ENCODE data around the gene TCL1B. TPM values are rescaled to one million over a fixed set of nuclear protein-coding genes. Genes with fewer than 3 reads are reported as not detected.

TCL1B gene
- total RNA-seq, 3 donors from 2014 or later = not detected

- Histone ChIP-seq H3K36me3 (ENCODE audit: low read depth) (no peaks in the 10 kb centered on the region), H3K4me1 (ENCODE audit: low read depth) (no peaks in the 10 kb centered on the region), H3K9me3 (no peaks in the 10 kb centered on the region), H3K4me3 (no peak overlapping the region)
- no peak for TF ChIP-seq CTCF (IDR thresholded peaks at IDR 0.05)
- intact Hi-C loops (cut with DNase I, micrococcal nuclease) = no loop called here
- ATAC-seq = no peak
- no peak for DNase-seq
These were observed 6.1 kb upstream of the TCL1B start for GRCh38 chr14:95679998-95680735.

GRCh38 chr14:95681153-95681552 is 5.1 kb upstream of the TCL1B start:
- no peaks in the 10 kb centered on the region for H3K9me3 ChIP-seq
- no peak for TF ChIP-seq CTCF (IDR thresholded peaks at IDR 0.05)
- no peaks in the 10 kb centered on the region for H3K36me3 ChIP-seq (ENCODE audit: low read depth)
- DNase-seq (no peak), ATAC-seq (no peak)
- no peaks in the 10 kb centered on the region for H3K4me1 ChIP-seq (ENCODE audit: low read depth)
- H3K4me3 ChIP-seq = no peak overlapping the region
- intact Hi-C loops (cut with DNase I, micrococcal nuclease) = no loop called here

GRCh38 chr14:95683793-95684192 is 2.4 kb upstream of the TCL1B start:
- intact Hi-C loops (cut with DNase I, micrococcal nuclease) = no loop called here
- Histone ChIP-seq H3K36me3 (ENCODE audit: low read depth) (no peaks in the 10 kb centered on the region), H3K4me3 (no peak overlapping the region), H3K9me3 (no peaks in the 10 kb centered on the region), H3K4me1 (ENCODE audit: low read depth) (no peaks in the 10 kb centered on the region)
- peak; percentile 34 for TF ChIP-seq CTCF (IDR thresholded peaks at IDR 0.05)
- DNase-seq (peak in 2 of 3 donors; percentile 34 to 41), ATAC-seq (peak; percentile 65)

- ATAC-seq (no peak), DNase-seq (no peak)
- Histone ChIP-seq H3K4me1 (ENCODE audit: low read depth) (no peaks in the 10 kb centered on the region), H3K9me3 (no peaks in the 10 kb centered on the region), H3K4me3 (no peak overlapping the region), H3K36me3 (ENCODE audit: low read depth) (no peaks in the 10 kb centered on the region)
- intact Hi-C loops (cut with DNase I, micrococcal nuclease) = no loop called here
- no peak for TF ChIP-seq CTCF (IDR thresholded peaks at IDR 0.05)
These were observed 709 bp downstream of the TCL1B start for GRCh38 chr14:95686935-95687334.

GRCh38 chr14:95689441-95689840 is 3.2 kb downstream of the TCL1B start:
- no peaks in the 10 kb centered on the region for H3K4me1 ChIP-seq (ENCODE audit: low read depth)
- intact Hi-C loops (cut with DNase I, micrococcal nuclease) = no loop called here
- H3K9me3 ChIP-seq = no peaks in the 10 kb centered on the region
- no peak for TF ChIP-seq CTCF (IDR thresholded peaks at IDR 0.05)
- DNase-seq (no peak), ATAC-seq (no peak)
- H3K4me3 ChIP-seq = no peak overlapping the region
- H3K36me3 ChIP-seq (ENCODE audit: low read depth) = no peaks in the 10 kb centered on the region
